PC-3 (cell line): ENCODE measurements around the gene C9.

ENCODE experiments used
- CTCF ChIP-seq: fragments of 300-600 bp; sonication (generic); conservative IDR thresholded peaks from 2 replicates; pipeline ENCODE4 v1.5.1; 2017; ENCODE audit warnings: antibody characterized with exemption, low read depth, mild to moderate bottlenecking, low read length
- EZH2 ChIP-seq: fragments of 300-600 bp; sonication (generic); IDR thresholded peaks from one replicate; pipeline ENCODE4 v1.6.1; 2017; ENCODE audit warnings: antibody characterized with exemption, mild to moderate bottlenecking, low read length; ENCODE audit not compliant: unreplicated experiment
- EZH2phosphoT487 ChIP-seq: fragments of 300-600 bp; sonication (generic); IDR thresholded peaks from 2 replicates; pipeline ENCODE4 v1.6.1; 2018; ENCODE audit warnings: mild to moderate bottlenecking, antibody characterized with exemption, low read length, borderline replicate concordance

DNA sequence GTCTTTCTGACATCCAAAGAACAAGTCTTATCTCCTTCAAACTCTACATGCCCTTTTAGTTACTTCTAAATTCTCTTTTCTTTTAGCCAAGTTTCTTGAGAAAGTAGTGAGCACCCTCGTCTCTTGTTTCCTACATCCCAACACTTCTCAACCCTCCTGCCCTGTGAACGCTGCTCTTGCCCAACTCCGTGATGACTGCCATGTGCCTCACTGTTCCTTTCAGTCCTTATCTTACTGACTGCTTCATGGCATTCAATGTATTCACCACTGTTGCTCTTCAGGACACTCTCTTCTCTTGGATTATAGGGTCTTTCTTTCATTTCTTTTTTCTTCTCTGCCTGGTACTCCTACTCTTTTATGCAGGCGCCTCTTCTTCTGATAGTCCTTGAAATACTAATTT, 14.8 kb downstream of the C9 start:
- no peak for TF ChIP-seq CTCF
- no peak for TF ChIP-seq EZH2
- no peak for TF ChIP-seq EZH2phosphoT487
